HG03045 (cell line): ENCODE measurements around the gene EN1.

Experiments used
- ATAC-seq: cut with Tn5 transposase; IDR thresholded peaks from one replicate; pipeline ENCODE4 v1.9.1; 2021; ENCODE audit warnings: mild to moderate bottlenecking, moderate library complexity; ENCODE audit not compliant: unreplicated experiment

Gene EN1

DNA sequence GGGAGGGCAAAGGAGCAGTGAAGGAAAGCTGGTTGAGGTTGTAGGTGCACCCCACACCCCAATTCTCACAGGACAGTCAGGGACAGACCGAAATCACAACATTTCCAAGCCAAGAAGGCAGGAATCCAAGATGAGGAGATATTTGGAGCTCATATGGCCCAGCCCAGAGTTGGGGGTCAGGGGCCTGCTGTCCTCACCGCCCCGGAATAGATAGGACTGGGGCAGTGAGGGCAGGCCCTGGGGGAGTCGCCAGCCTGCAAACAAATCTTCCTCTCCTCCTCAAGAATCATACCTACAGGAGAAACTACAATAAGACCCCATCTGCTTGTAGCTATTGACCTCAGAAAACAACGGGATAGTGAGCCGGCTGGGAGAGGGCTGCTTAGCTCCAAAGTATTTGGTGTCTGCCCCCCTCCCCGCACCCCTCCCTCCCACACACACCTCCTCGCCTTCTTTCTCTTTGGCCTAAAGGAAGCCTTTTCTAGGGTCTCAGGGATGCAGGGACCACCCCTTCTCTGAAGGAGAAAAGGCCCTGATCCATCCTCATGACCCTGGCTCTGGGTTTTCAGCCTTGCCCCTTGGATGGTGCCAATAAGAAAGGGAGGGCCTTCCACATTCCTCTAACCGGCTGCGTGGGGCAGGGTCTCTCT, 3.8 kb downstream of the EN1 start:
- ATAC-seq: no peak

GRCh38 chr2:118842661-118843482, 4.6 kb downstream of the EN1 start:
- ATAC-seq: no peak

DNA sequence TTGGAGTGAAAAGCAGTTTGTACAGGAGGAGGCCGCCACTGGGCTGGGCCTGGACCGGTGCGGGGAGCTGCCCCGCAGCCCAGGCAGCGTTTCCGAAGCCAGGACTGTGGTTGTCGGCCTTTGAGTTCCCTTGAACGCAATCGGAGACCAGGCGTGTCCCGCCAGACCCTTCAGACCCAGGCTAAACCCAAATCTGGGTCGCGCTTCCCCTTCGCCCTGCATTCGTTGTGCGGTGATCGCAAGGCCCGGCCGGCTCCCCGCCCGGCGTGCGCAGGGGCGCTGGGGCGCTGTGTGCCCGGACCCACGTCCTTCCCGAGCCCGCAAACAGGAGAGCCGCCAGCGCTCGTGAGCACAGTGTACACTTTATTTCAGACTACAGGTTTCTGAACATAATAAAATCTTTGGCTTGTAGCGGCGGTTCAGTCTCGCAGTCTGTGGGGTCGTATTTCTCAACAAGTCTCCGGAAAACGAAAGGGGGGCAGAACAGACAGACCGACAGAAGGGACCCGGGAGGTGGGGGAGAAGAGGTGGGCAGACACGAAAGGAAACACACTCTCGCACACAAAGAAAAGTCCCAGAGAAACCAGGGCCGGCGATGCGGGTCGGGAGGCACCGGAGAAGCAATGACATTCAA, 5.5 kb downstream of the EN1 start:
- ATAC-seq: no peak

GRCh38 chr2:118841450-118841827, 6.0 kb downstream of the EN1 start:
- no peak for ATAC-seq

GRCh38 chr2:118838741-118839455, 8.6 kb downstream of the EN1 start:
- no peak for ATAC-seq

GRCh38 chr2:118837621-118838020, 9.8 kb downstream of the EN1 start:
- ATAC-seq: no peak

- no peak for ATAC-seq
Measured at GRCh38 chr2:118837067-118837466, 10.4 kb downstream of the EN1 start.

GRCh38 chr2:118836411-118836930, 11.0 kb downstream of the EN1 start:
- ATAC-seq: no peak

DNA sequence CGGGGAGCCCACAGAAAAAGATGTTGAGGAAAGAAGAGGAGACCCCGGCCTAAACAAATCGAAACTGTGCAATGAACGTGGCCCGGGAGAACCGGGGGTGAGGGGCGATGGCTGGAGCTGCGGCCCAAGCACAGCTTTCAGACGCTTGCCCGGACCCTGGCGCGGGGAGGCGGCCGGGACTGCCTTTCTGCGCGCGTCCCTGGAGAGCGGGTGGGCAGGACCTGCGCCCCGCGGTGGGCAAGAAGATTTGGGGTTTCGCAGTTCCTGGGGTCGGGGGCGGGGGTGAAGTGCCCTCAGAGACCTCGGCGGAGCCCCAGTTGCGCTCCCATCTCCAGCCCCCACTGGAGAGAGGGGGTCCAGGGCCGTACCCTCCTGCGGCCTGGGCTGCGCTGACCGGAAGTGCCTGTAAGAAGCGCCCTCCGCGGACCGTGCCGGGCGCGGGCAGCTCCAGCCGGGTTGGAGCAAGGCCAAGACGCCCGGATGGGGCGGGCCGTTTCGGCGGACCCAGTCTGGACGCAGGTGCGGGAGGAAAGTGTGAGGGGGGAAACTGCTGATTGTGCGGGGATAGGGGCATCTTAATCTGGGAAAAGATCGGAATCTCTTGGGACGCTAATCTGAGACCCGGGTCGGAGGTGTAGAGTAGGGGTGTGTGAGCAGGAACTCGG, 11.6 kb downstream of the EN1 start:
- no peak for ATAC-seq

DNA sequence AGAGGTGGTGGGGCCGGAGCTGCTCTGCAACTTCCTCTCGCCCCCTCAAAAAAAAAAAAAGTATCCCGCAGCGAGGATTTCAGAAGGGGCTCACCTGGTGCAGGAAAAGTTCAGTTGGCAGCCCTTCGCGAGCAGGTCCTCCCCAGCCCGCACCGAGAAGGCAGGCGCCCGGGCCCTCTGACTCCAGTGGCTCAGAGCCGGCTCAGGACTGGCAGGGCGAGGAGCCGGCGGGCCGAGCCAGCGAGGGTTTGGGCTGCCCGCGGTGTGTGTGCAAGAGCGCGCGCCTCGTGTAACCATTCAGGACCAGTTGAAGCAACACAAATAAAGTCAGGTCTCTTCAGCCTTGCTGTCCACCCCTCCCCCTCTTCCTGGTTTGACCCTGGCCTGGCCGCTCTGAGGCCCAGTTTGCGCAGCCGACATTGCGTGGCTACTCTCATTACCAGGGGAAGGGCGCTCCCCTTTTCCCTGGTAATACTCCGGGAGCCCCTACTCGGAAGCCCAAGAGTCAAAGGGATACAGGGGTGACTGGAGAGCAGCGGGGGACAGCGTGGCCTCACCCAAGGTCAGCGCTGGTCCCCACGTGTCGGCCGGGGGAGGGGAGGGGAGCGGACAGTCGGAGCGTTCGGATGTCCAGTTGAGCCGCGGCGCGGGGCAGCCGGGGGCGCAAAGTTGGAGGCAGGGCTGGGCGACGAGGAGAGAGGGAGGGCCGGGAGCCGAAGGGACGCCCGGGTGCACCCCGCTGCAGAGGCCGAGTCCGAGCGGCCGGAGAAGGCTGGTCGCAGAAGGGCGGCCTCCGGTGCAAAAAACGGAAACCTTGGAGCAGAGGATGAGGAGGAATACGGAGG, 12.3 kb downstream of the EN1 start:
- no peak for ATAC-seq

GRCh38 chr2:118834440-118834810, 13.0 kb downstream of the EN1 start:
- no peak for ATAC-seq

- no peak for ATAC-seq
Measured at GRCh38 chr2:118833716-118834439, 13.6 kb downstream of the EN1 start.

DNA sequence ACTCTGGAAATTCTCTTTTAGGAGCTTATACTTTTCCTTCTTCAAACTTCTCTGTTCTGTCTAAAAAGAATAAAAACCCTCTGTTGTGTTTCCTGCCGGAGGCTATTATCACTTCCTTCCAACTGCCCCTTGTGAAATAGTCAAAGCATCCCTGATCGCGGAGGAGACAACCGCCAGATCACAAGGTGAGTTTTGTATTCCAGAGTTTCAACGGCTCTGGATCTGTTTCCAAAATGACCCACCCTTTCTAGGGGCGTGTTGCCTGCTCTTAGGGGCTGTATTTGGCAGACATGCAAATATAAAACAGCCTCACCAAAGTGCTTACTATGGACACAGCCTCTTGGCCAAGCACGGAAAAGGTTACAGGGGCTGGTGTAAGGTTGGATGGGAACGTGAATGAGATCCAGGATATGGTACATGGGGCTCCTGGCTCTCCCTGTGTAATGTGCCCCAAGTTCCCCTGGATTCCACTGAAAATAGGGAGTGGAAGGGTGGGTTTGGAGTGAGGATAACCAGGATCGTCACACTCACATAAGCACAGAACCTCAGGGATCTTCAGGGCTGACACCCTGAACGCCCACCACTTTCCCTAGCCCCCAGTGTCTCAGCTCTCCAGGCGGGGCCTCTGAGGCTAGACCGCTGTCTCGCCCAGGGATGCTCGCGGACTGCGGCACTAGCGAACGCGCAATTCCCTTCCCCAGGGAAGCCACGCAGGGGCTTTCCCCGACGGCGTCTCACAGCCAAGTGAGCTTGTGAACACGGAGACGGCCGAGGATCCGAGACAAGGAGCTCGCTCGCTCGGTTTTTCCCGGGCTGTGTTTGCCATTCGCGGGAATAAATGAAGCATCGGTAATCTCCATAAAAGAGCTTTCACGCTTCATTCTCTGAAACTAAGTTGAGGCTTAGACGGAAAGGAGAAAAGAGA, 14.4 kb downstream of the EN1 start:
- ATAC-seq: no peak

GRCh38 chr2:118832071-118832790, 15.2 kb downstream of the EN1 start:
- no peak for ATAC-seq

DNA sequence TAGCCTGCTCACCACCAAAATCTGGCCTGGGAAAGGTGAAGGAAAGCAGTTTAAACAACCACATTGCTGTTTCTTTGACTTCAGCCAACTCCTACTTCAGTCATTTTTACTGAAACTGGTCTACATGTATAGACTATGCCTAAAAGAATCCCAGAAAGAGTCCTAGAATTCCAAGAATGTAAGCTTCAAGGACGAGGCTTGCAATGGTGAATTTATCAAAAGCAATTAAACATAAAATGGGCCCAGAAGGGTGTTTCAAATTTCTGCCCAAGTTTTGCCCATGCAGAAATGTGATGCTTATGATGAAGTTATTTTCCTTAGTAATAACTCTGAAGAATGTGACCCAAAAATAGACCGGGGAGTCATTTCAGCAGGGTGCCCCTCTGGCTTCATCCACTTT, 16.6 kb downstream of the EN1 start:
- no peak for ATAC-seq

DNA sequence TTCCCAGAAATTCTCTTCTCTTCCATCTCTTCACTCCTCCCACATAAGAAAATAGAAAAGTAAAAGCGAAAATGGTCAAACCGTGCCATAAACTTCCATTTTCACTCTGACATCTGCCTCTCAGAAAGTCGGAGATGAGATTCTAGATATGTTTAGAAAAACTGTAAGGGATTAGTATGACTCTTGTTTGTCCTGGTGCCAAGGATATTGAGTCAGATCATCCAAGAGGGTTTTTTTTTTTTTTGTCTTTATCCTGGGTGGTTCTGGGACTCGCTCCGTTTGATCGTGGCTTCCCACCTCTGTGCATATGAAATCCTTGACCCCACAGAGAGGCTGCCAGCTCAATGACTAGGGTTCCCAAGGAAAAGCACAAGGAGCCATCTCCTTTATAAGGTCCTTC, 17.3 kb downstream of the EN1 start:
- ATAC-seq: no peak

- ATAC-seq: no peak
Measured at GRCh38 chr2:118826093-118826492, 21.4 kb downstream of the EN1 start.
